ENCODE results near the gene MAL. TPM values are rescaled to one million over a fixed set of nuclear protein-coding genes. Genes with fewer than 3 reads are reported as not detected.

Gene MAL
- total and polyA plus RNA-seq, 2 of the 13 experiments (the other 11 are each of a cell fraction or from before 2014, with no cell fraction given), result not detected

DNA sequence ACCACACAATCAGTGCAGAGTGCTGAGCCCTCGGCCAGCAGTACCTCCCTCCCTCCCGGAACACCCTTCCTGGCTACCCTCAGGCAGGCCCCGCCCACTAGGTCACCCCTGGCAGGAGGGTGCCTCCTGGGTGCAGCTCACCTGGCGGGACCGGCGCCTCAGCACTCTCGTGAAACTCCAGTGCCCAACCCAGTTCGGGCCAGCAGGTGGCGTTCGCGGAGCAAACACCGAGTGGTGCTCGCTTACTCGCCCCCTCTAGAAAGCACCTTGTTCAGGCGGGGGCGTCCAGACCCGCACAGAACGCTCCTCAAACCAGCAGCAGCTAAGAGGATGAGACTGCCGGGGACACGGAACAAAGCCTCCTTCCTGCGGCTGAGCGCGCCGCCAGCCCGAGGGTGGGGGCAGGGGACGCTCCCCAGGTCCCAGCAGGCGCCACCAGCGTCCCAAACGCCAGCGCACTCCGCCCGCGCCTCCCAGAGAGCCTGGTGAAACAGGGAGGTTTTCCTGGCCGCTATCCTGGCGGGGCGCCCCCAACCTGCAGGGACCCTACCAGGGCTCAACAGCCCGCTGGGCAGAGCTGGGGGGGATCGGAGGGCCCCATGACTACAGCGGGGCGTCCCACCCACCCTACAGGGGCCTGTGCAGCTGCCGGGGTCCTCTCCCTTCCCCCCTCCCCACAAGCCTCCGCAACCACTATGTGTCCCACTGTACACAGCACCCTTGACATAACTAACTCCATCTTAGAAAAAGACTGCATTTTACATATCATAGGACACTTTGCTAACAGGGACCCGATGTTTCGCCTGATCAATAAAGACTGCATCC lies 51.4 kb downstream of the MAL start (continued):
- TF ChIP-seq, protein P1, sequence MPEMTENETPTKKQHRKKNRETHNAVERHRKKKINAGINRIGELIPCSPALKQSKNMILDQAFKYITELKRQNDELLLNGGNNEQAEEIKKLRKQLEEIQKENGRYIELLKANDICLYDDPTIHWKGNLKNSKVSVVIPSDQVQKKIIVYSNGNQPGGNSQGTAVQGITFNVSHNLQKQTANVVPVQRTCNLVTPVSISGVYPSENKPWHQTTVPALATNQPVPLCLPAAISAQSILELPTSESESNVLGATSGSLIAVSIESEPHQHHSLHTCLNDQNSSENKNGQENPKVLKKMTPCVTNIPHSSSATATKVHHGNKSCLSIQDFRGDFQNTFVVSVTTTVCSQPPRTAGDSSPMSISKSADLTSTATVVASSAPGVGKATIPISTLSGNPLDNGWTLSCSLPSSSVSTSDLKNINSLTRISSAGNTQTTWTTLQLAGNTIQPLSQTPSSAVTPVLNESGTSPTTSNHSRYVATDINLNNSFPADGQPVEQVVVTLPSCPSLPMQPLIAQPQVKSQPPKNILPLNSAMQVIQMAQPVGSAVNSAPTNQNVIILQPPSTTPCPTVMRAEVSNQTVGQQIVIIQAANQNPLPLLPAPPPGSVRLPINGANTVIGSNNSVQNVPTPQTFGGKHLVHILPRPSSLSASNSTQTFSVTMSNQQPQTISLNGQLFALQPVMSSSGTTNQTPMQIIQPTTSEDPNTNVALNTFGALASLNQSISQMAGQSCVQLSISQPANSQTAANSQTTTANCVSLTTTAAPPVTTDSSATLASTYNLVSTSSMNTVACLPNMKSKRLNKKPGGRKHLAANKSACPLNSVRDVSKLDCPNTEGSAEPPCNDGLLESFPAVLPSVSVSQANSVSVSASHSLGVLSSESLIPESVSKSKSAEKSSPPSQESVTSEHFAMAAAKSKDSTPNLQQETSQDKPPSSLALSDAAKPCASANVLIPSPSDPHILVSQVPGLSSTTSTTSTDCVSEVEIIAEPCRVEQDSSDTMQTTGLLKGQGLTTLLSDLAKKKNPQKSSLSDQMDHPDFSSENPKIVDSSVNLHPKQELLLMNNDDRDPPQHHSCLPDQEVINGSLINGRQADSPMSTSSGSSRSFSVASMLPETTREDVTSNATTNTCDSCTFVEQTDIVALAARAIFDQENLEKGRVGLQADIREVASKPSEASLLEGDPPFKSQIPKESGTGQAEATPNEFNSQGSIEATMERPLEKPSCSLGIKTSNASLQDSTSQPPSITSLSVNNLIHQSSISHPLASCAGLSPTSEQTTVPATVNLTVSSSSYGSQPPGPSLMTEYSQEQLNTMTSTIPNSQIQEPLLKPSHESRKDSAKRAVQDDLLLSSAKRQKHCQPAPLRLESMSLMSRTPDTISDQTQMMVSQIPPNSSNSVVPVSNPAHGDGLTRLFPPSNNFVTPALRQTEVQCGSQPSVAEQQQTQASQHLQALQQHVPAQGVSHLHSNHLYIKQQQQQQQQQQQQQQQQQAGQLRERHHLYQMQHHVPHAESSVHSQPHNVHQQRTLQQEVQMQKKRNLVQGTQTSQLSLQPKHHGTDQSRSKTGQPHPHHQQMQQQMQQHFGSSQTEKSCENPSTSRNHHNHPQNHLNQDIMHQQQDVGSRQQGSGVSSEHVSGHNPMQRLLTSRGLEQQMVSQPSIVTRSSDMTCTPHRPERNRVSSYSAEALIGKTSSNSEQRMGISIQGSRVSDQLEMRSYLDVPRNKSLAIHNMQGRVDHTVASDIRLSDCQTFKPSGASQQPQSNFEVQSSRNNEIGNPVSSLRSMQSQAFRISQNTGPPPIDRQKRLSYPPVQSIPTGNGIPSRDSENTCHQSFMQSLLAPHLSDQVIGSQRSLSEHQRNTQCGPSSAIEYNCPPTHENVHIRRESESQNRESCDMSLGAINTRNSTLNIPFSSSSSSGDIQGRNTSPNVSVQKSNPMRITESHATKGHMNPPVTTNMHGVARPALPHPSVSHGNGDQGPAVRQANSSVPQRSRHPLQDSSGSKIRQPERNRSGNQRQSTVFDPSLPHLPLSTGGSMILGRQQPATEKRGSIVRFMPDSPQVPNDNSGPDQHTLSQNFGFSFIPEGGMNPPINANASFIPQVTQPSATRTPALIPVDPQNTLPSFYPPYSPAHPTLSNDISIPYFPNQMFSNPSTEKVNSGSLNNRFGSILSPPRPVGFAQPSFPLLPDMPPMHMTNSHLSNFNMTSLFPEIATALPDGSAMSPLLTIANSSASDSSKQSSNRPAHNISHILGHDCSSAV (CRISPR knock-in tag; IDR thresholded peaks at IDR 0.05; ENCODE audit: borderline replicate concordance), result no peak
- TF ChIP-seq, protein P2, sequence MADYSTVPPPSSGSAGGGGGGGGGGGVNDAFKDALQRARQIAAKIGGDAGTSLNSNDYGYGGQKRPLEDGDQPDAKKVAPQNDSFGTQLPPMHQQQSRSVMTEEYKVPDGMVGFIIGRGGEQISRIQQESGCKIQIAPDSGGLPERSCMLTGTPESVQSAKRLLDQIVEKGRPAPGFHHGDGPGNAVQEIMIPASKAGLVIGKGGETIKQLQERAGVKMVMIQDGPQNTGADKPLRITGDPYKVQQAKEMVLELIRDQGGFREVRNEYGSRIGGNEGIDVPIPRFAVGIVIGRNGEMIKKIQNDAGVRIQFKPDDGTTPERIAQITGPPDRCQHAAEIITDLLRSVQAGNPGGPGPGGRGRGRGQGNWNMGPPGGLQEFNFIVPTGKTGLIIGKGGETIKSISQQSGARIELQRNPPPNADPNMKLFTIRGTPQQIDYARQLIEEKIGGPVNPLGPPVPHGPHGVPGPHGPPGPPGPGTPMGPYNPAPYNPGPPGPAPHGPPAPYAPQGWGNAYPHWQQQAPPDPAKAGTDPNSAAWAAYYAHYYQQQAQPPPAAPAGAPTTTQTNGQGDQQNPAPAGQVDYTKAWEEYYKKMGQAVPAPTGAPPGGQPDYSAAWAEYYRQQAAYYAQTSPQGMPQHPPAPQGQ (CRISPR knock-in tag; IDR thresholded peaks at IDR 0.05; ENCODE audit: borderline replicate concordance), result no peak
- no peak for TF ChIP-seq SIX1 (CRISPR knock-in tag; IDR thresholded peaks at IDR 0.05; ENCODE audit: borderline replicate concordance)
- TF ChIP-seq PHF8 (CRISPR knock-in tag; IDR thresholded peaks at IDR 0.05), result peak; percentile 46
- no peak for TF ChIP-seq ZNF746 (CRISPR knock-in tag; IDR thresholded peaks at IDR 0.05)
- TF ChIP-seq ONECUT2 (CRISPR knock-in tag; IDR thresholded peaks at IDR 0.05), result no peak
- peak; percentile 71 for TF ChIP-seq SPEN (CRISPR knock-in tag; IDR thresholded peaks at IDR 0.05; ENCODE audit: low read depth)
- no peak for TF ChIP-seq SMARCC2 (IDR thresholded peaks at IDR 0.05)
- TF ChIP-seq FOSL2 (CRISPR knock-in tag; IDR thresholded peaks at IDR 0.05), result peak; percentile 24
- TF ChIP-seq, protein P3, sequence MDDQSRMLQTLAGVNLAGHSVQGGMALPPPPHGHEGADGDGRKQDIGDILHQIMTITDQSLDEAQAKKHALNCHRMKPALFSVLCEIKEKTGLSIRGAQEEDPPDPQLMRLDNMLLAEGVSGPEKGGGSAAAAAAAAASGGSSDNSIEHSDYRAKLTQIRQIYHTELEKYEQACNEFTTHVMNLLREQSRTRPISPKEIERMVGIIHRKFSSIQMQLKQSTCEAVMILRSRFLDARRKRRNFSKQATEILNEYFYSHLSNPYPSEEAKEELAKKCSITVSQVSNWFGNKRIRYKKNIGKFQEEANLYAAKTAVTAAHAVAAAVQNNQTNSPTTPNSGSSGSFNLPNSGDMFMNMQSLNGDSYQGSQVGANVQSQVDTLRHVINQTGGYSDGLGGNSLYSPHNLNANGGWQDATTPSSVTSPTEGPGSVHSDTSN (CRISPR knock-in tag; IDR thresholded peaks at IDR 0.05; ENCODE audit: borderline replicate concordance), result no peak
- no peak for TF ChIP-seq ZFP1 (CRISPR knock-in tag; IDR thresholded peaks at IDR 0.05)
- TF ChIP-seq, protein P4, sequence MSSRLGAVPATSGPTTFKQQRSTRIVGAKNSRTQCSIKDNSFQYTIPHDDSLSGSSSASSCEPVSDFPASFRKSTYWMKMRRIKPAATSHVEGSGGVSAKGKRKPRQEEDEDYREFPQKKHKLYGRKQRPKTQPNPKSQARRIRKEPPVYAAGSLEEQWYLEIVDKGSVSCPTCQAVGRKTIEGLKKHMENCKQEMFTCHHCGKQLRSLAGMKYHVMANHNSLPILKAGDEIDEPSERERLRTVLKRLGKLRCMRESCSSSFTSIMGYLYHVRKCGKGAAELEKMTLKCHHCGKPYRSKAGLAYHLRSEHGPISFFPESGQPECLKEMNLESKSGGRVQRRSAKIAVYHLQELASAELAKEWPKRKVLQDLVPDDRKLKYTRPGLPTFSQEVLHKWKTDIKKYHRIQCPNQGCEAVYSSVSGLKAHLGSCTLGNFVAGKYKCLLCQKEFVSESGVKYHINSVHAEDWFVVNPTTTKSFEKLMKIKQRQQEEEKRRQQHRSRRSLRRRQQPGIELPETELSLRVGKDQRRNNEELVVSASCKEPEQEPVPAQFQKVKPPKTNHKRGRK (CRISPR knock-in tag; IDR thresholded peaks at IDR 0.05), result no peak
- no peak for TF ChIP-seq HDAC6 (IDR thresholded peaks at IDR 0.05; ENCODE audit: low read depth, low read length)
- TF ChIP-seq FOXC1 (CRISPR knock-in tag; IDR thresholded peaks at IDR 0.05; ENCODE audit: borderline replicate concordance), result no peak
- no peak for TF ChIP-seq NFRKB (IDR thresholded peaks at IDR 0.05)
- TF ChIP-seq ZNF180 (CRISPR knock-in tag; IDR thresholded peaks at IDR 0.05; ENCODE audit: borderline replicate concordance, low read depth), result no peak

All from HepG2 (cell line).